Hematopoietic multipotent progenitor cell treated with erythropoietin and hydrocortisone succinate and interleukin-3 and kit ligand, for 17 days (in vitro differentiated cells): ENCODE data around the gene DGCR2.
"Not testable (repeated sequence)": the region's sequence is repeated elsewhere in the genome, so short reads cannot be mapped to it uniquely, and the experiment has no call there.

Experiments
- DNase-seq: peaks from one replicate; pipeline ENCODE4 v3.0.0-alpha.2; 2015; ENCODE audit warnings: low spot score

The DGCR2 gene

DNA sequence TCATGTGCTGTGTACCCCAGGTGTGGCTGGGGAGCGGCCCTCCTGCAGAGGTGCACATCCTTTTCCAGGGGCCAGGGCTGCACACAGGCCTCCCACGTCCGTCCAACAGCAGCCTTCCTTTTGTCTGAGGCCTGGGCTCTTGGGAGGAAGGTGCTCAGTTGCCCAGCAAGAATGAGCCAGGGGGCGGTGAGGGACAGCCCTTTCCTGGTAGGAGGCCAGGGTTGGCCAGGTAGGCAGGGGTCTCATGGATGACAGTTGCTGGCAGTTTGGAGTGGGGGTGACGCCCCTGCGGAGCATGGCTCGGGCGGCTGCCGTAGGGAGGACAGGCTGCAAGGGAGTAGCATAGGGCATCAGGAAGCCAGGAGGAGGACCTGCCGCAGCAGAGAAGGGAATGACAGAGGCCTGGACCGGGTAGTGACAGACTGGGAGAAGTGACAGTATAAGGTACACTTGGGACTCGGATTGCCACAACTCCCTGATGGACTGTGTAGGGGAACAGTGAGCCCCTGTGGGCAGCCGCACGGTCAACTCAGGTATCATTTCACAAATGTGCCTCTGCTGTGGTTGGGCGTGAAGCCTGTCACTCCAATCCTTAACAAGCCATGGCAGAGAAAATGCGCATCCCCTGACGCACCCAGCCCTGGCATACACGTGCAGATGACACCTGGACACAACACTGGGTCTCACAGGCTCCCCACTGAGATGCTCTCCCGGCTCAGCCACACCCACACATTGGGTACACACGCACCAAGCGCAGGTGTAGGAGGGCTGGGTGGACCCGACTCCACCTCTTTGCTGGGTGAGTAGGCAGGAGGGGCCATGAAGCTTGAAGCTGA lies 79.7 kb downstream of the DGCR2 start:
- no peak for DNase-seq

DNA sequence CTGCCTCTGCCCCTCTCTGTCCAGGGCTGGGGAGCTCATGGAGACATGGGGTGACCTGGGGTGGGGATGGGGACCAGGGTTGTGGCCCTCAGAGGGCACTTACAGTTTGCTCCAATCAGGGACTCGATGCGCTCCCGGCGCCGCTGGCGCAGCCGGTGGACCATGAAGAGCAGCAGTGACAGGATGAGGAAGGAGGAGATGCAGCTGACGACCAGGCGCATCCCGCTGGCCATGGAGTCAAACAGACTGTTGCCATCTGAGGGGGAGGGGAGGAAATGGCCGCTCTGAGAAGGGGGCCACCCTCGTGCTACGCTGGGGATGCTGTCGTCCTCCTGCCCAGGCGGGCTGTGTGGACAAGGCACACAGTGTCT lies 80.5 kb downstream of the DGCR2 start:
- DNase-seq = no peak

DNA sequence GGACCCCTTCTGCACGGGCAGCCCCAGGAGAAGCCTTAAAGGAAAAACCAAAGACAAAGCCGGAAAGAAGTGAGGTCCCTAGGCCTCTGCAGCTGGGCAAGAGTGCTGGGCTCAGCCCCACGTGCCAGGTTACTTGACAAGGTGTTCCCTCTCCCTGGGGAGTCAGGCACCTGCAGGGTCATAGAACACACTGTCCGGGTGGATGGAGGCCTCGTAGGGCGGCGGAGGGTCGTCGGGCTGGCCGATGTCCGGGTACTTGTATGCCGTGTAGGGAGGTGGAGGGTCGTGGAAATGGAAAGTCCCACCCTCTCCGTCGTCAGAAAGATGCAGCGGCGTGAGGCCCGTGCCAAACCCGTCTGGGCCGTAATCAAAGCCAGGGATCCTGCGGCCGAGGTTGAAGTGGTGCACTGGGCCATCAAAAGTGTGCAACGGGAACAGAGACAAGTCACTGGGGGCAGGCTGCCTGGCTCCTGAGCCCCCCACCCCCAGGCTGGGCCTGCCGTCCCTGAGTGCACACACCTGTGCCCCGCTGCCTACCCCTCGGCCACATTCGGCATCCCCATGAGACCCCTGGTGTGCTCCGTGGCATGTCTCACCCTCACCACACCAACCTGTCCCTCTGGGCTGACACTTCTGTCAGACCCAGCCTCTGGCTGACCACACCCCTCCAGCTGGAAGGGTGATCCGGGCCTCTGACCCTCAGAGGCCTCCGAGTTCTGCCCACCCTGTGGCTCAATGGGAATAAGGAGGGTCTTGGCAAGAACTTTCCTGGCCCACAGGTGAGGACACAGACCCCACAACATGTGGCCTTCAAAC lies 81.1 kb downstream of the DGCR2 start:
- no peak for DNase-seq

GRCh38 chr22:19040391-19040861 lies 81.8 kb downstream of the DGCR2 start:
- no peak for DNase-seq

GRCh38 chr22:19039796-19040280 lies 82.4 kb downstream of the DGCR2 start:
- no peak for DNase-seq

DNA sequence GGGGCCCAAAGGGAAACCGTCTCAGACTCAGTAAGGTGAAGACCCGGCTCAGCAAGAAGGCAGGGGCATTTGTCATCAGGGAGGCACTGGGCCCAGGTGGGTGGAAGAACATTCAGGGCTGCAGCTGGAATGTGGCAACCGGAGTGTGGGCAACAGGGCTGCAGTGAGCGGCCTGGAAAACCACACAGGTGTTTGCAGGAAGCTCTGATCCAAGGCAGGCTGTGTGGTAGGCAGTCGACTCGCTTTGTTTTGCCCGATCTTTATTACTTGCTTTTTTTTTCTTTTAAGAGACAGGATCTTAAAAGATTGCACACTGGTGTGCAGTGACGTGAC lies 82.8 kb downstream of the DGCR2 start:
- DNase-seq = no peak

DNA sequence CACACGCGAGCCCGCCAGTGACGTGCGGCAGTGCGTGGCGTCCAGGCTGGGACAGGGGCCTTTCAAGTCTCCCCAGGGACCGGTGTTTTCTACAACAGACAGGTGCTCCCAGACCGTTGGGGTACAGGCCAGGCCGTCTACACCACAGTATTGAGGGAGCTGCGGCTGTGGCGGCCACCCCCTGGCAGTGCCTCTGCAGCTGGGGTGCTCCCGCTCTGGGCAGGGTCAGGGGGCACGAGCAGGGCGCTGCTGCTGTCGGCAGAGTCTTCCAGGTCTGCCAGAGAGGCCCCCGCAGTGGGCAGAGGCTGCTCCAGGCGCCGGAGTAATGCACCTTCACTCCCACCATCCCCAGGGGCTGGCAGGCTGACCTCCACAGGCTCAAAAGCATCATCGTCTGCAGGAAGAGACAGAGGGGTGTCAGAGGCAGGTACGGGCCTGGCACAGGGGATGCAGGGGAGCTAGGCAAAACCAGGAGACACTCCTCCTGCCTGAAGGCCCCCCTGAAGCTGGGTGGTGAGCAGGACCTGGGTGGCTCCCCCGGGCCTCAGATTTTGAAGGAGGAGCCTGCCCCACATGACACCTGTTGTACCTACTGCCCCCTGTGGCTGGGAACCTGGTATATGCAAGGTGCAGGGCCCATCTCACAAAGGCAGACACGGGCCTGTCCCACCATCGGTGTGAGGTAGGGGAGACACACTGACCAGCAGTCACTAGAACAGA lies 83.3 kb downstream of the DGCR2 start:
- DNase-seq = no peak

DNA sequence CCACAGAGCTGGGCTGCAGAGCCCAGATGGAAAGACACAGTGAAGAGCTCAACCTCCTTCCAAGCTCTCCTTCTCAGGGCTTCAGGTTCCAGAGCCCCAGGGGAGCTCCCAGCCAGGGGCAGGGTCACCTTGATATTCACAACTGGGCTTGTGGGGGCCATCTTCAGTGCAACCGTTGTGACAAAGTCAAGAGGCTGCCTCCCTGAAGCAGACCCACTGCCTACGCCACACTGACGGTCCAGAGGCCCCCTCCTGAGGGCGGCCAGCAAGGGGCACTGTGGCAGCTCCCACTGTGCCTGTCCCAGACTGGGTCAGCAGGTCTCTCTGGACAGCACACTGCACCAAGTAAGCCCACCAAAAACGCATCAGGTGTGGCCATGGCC lies 84.1 kb downstream of the DGCR2 start:
- no peak for DNase-seq

DNA sequence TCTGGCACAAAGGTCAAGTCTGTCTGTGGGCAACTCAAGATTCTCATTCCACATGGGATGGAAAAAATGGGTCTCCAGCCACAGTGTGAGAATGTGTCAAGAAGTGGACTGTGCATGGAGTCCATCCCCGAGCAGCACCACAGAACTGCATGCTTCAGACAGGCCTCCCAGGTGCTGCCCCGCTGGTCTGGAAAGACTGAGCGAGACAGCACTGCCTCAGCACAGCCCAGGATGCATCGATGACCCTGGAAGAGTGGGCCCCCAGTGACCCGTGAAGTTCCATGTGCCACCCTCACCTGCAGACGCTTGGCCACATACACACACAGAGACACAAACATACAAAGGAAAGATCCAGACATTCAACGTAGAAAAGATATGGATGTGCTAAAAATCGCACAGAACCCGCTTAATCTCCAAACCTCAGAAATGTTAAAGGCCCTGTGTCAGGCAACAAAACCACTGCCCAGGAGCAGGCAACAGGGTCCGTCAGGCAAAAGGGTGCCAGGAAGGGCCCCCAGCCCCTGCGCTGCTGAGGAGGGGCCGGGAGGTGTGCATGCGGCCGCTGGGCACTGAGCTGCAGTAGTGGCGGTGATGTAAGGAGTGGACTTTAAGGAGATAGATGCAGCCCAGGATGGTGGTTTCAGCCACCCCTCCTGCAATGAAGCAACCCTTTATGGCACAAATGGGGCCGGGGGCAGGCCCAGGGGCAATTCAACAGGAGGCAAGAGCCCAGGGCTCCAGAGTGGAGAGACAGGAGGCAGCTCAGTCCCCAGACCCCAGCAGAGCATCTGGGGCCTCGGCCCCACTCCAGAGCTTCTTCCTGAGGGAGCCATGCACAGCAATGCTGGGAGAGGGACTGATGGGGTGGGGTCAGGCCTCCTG lies 84.7 kb downstream of the DGCR2 start:
- DNase-seq = no peak

DNA sequence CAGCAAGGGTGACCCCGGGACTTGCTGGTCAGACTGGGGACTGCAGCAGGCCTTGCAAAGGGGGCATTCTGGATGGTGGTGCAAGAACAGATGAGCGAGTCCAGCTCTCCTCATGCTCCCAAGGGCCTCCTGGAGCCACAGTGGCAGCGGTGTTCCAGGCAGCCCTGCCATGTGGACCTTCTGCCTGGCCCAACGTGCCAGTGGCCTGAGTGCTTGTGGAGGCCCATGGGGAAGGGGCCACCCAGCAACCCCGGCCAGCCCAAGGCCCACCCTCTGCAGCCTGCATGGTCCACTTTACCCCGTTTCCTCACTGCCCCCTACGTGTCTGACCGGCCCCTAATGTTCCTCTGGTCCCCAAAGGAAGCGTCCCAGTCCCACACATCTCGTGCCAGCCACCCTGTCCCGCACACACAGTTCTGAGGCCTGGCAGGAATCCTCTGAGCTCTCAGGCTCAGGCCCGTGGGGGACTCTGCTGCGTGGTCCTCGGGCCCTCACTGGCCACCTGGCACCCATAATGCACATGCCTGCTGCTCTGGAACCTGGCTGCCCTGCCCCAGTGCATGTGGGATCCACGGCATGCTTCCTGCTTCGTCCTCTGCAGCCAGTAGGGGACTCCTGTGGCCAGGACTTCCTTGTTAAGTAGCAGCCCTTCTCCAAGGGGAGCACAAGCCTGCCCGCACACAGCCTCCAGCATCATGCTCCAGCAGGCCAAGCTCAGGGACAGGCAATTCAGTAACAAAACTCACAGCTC lies 85.5 kb downstream of the DGCR2 start:
- DNase-seq = no peak

DNA sequence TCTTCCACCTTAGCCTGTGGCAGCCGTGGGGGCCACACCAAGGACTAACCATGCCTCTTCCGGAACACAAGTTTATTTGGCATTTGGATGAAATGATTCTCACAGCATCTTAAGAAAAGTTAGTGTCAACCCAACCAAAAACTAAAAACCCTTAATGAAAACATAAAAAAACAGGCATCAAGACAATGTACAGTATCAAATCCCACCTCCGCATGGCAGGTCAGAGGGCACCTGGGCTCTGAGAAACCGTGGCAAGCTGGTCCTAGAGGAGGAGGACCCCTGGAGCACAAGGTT lies 86.0 kb downstream of the DGCR2 start:
- no peak for DNase-seq

DNA sequence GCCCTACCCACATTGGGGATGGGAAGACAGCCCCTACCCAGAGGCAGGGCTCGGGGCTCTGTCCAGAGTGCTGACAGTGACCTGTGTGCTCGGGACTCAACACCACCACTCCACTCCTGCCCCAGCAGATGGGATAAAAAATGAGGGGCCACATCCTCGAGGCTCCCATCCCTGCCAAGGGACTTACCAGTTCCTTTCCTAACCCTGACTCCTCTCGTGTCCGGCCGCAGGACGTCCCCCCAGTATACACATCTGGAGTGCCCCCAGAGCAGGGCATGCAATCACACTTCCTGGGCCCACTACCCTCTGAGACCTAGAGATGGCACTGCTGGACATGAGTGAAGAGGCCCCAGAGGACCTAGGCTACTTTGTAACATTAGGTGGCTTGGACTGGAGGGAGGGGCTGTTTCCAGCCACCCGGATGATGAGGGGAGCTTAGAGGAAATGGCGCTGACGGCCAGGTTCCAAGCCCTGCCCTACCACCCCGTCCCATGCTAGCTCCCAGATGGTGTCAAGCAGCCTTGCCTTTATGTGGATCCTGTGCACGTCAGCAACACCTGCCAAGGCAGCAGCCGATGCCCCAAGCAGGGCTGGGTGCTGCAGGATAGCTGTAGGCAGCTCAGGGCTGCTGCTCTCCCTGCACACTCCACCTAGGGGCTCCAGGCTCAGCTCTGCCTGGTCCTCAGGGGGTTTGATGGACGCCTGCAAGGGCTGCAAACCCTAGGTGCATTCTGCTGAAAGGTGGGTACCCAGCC lies 86.6 kb downstream of the DGCR2 start:
- no peak for DNase-seq

- DNase-seq = not testable (repeated sequence)
Observed at GRCh38 chr22:19035126-19035473, 87.1 kb downstream of the DGCR2 start.

- not testable (repeated sequence) for DNase-seq
Observed at GRCh38 chr22:19034724-19035120, 87.5 kb downstream of the DGCR2 start.

GRCh38 chr22:19034031-19034723 lies 88.0 kb downstream of the DGCR2 start:
- not testable (repeated sequence) for DNase-seq

- DNase-seq = not testable (repeated sequence)
Observed at GRCh38 chr22:19033568-19033905, 88.7 kb downstream of the DGCR2 start.

DNA sequence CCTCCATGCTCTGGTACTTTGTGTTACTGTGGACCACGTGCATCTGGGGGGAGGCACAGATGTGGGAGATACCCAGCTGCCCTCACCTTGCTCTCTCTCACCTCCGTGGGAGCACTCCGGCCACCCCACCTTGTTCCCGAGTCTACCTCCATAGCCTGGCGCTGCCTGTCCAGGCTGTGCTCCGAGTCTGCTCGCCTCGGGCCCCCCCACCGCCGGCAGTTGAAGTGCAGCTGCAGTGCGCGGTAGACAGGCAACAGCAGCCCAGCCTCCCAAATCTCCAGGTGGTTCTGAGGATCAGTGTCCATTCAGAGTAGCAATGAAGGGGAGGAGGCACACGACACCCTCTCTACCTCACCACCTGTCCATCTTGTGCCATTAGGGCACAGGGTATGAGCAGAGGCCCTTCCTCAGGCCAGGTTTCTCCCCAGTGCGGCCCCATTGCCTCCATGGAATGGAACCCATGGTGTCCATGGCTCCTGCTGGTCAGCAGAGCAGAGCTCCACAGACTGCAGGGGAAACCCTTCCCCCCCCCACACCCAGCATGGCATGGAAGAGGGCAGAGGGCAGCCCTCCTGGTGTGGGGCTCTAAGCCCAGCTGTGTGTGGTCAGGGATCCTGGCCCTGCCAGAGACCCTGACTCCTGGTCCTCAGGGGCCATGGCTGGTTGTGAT lies 89.2 kb downstream of the DGCR2 start:
- DNase-seq = not testable (repeated sequence)

DNA sequence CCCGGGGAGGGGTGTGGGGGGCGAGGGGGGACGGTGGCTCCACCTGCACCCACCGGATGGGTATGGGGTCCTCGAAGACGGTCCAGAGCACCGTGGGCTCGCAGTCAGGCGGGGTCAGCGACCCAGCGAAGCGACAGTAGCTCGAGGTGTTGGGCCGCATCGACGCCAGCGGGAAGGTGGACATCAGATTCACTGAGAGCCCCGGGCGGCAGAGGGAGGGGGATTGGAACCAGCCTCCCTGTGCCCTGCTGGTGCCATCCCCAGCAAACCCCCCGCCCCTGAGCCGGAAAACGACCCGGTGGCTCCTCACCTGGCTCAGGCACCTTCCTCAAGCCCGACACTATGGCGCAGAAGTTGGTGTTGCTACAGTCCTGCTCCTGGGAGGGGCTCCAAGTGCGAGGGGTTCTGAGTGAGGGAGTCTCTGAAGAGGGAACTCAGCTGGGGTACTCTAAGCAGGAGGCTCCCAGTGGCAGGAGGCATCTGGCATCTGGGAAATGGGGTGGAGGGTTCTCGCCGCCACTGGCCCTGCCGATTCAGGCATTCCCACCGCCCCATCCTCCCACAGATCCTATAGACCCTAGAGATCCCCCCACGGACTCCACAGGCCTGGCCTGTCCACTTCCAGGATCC lies 89.9 kb downstream of the DGCR2 start:
- DNase-seq = not testable (repeated sequence)

- not testable (repeated sequence) for DNase-seq
Observed at GRCh38 chr22:19030889-19031252, 91.3 kb downstream of the DGCR2 start.
